ENCODE data around the gene TMCO1.
"Not testable (repeated sequence)": the region's sequence is repeated elsewhere in the genome, so short reads cannot be mapped to it uniquely, and the experiment has no call there.

Gene TMCO1

DNA sequence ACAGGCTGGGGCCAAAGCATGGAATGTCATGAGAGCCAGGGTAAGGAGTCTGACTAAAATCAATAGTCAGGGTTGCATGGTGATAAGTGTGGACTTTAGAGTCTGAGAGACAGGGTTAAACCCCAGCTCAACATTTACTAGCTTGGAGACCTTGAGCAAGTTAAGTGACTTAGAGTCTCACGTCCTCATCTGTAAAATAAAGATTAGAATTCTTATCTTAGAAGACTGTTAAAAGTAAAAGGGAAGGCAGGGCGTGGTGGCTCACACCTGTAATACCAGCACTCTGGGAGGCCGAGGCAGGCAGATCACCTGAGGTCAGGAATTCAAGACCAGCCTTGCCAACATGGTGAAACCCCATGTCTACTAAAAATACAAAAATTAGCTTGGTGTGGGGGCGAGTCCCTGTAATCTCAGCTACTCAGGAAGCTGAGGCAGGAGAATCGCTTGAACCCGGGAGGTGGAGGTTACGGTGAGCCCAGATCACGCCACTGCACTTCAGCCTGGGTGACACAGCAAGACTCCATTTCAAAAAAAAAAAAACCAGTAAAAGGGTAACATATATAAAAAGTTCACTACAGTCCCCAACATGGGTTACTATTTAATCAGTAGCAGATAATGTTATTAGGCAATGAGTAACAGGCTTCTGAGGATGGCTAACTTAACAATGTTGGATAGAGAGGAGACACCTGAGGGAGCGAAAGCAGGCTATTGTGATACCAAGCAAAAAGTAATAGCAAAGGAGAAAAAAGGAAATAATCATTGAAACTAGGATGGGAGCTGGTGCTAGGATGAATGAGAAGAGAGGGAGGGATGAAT, 20.8 kb downstream of the TMCO1 start:
- DNase-seq (ENCODE audit: low spot score), result no peak

DNA sequence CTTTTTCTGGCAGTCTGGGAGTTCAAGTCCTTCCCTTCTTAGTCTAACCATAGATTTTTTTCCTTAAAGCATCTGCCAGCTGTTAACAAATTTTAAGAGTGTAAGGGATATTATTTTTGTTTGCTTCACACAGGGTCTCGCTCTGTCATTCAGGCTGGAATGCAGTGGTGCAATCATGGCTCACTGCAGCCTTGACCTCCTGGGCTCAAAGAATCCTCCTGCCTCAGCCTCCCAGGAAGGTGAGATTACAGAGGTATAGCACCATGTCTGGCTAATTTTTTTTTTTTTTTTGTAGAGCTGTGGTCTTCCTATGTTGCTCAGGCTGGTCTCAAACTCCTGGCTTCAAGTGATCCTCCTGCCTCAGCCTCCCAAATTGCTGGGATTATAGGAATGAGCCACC, 23.8 kb downstream of the TMCO1 start:
- DNase-seq (ENCODE audit: low spot score), result not testable (repeated sequence)

DNA sequence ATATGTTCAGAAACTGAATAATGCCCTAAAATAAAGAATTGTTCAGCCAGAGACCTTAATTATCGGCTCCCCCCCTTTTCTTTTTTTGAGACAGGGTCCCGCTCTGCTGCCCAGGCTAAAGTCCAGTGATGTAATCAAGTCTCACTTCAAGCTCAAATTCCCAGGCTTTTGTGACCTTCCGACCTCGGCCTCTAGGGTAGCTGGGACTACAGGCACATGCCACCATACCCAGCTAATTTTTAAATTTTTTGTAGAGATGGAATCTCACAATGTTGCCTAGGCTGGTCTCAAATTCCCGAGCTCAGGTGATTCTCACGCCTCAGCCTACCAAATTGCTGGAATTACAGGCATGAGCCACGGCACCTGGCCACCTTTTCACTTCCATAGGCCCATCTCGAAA, 26.5 kb downstream of the TMCO1 start:
- DNase-seq (ENCODE audit: low spot score), result no peak

DNA sequence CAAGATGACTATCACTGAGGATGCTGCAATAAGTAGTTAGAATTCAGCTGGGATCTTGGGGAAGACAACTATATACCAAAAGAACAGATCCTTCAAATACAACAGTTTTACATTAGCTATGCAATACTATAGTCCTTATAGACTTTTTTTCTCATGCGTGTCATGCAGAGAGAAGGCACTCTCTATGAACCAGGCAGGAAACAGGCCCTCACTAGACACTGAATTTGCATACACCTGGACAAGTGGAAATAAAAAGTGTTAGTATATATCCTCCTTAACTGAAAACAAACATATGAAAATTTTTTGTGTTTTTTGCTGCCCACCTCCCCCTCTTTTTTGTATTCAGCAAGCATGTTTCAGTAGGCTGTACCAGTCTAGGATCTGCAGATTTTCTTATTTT, 29.9 kb downstream of the TMCO1 start:
- DNase-seq (ENCODE audit: low spot score), result no peak

DNA sequence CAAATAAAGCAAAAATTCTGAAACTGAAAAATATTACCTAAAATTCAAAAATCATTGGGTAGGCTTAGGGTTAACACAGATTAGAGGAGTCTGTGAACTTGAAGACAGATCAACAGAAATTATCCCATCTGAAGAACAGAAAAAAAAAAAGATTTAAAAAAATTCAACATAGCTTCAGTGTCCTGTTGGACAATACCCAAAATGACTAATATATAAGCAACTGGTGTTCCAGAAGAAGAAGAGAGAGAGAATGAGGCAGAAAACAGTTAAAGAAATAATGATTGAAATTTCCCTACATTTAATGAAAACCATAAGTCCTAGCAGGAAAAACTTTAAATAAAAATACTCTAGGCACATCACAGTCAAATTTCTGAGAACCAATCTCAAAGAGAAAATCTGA, 31.5 kb downstream of the TMCO1 start:
- DNase-seq (ENCODE audit: low spot score), result no peak

DNA sequence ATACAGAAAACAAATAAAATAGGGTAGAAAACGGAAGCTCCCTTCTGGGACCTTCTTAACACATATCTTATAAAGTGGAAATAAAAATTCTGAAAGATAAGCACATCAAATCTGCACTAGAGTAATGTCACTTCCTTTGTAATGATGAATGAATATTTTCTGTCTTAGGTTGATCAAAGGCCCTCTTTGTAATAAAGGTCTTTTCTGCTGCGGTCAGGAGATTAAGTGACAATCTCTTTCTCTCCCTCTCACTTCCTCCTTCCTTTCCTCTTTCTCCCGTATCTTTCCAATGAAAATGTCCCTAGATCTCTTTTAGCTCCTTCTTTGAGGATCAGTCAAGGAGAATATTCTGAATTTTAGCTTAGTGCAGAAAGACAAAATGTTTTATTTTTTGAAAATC, 33.8 kb downstream of the TMCO1 start:
- DNase-seq (ENCODE audit: low spot score), result peak; percentile 78

GRCh38 chr1:165726841-165727240, 41.8 kb downstream of the TMCO1 start:
- DNase-seq (ENCODE audit: low spot score), result no peak

DNA sequence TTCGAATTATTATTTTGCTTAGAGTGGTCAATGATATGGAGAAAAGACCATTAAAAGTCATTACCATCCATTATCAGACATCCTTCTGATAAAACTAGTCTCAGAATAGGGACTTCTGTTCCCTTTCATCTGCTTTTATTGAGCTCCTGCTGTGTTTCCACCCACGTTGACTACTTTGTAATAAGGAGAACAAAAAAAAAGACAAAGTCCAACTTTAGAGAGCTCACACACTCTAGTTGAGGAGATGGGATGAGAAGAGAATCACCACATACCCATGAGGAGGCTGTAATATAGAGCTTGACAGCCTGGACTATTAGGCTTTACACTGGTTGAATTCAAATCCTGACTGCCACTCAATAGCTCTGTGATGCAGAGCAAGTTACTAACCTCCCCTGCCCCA, 42.5 kb downstream of the TMCO1 start:
- no peak for DNase-seq (ENCODE audit: low spot score)

DNA sequence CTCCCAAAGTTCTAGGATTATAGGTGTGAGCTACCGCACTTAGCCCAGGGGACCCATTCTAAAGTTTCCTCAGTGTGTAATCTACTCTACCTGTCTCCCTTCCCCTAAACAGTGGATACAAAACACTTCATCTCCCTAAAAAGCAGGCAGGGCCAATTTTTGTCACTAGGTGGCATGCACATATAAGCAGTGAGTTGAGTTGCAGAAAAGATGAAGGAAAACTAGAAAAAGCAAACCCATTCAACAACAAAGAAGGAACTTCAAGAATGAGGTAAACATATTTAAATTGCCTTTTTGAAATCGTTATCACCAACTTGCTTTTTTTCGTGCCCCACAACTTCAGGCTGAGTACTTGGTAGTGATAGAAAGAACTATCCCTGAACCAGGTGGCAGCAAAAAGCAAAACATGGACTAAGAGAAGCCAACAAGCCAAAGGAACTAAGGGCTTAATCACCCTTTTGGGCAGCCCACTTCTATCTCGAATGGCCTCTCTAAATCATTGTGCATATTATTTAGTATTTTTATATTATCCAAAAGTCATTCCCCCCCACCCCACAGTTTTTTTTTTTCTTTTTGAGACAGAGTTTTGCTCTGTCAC, 50.7 kb downstream of the TMCO1 start:
- peak; percentile 70 for DNase-seq (ENCODE audit: low spot score)

DNA sequence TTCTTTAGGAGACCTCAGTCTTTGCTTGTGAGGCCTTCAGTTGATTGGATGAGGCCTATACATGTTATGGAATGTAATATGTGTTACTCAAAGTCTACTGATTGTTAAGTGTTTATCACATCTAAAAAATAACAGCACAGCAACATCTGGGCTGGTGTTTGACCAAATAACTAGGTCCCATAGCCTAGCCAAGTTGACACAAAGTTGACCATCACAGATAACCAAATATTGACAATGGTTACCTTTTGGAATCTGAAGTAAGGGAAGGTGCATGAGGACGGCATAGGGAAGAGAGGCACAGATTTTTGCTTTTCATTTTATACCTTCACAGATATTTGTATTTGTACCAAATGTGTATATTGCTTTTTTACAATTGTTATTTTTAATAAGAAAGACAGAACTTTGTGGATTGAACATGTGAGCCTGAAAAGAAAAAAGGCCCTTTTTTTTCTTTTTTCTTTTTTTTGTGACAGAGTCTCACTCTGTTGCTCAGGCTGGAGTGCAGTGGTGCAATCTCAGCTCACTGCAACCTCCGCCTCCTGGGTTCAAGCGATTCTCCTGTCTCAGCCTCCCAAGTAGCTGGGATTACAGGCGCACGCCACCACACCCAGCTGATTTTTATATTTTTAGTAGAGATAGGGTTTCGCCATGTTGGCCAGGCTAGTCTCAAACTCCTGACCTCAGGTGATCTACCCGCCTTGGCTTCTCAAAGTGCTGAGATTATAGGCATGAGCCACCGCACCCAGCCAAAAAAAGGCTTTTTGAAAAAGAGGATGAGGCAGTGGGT, 52.2 kb downstream of the TMCO1 start:
- DNase-seq (ENCODE audit: low spot score), result not testable (repeated sequence)

DNA sequence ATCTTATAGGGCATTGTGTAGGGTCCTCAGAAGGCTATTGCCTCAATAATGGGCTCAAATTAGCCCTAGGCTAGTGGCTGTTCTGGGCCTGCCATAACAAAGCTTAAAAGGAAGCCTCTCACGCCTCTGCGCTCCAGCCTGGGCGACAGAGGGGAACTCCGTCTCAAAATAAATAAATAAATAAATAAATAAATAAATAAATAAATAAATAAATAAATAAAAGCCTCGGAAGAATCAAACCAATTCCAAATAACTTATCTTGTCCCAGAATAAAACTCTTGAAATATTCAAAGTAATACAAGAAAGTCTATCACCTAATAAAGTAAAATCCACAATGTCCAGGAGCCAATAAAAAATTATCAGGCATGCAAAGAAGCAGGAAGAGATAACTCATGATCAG, 55.9 kb downstream of the TMCO1 start:
- no peak for DNase-seq (ENCODE audit: low spot score)

DNA sequence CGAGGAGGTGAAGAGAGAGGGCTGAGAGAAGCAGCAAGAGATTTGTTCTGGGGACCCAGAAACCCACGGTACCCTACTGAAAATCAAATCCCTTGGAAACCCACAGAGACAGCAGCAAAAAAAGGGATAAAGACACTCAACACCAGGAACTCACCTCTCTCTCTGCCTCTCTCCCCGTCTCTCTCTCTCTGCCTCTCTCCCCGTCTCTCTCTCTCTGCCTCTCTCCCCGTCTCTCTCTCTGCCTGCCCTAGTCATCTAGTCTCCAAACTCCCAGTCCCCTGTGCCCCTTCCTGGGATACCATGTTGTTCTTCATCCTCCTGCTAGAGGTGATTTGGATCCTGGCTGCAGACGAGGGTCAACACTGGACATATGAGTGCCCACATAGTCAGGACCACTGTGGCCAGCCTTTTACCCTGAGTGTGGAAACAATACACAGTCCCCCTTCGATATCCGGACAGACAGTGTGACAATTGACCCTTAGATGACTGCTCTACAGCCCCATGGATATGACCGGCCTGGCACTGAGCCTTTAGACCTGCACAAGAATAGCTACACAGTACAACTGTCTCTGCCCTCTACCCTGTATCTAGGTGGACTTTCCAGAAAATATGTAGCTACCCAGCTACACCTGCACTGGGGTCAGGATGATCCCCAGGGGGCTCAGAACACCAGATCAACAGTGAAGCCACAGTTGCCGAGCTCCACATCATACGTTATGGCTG, 60.5 kb downstream of the TMCO1 start:
- no peak for DNase-seq (ENCODE audit: low spot score)

GRCh38 chr1:165703648-165704047, 65.0 kb downstream of the TMCO1 start:
- DNase-seq (ENCODE audit: low spot score), result no peak

- DNase-seq (ENCODE audit: low spot score), result not testable (repeated sequence)
These were observed 66.7 kb downstream of the TMCO1 start for GRCh38 chr1:165701922-165702321.

- DNase-seq (ENCODE audit: low spot score), result peak; percentile 63
These were observed 69.1 kb downstream of the TMCO1 start for GRCh38 chr1:165699577-165699976.

DNA sequence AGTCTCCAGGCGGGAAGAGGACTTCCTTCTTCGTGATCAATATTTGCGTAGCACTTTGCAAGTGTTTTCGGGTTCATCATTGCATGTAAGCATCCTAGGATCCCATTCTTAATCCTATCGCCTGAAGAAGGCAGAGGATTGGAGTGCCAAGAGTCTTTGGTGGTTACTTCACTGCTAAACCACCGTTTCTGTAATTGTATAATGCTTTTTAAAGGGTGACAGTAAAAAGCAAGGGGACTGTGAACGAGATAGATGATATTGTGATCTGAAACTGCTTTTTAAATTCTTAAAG, 70.0 kb downstream of the TMCO1 start:
- DNase-seq (ENCODE audit: low spot score), result no peak

GRCh38 chr1:165697881-165698760, 70.5 kb downstream of the TMCO1 start, which contains the start of gene ALDH9A1:
TSS of gene ALDH9A1 (minus strand) at chr1:165698562. CDS start at chr1:165698558, 4 bp downstream.
- peak; percentile 89 for DNase-seq (ENCODE audit: low spot score)

DNA sequence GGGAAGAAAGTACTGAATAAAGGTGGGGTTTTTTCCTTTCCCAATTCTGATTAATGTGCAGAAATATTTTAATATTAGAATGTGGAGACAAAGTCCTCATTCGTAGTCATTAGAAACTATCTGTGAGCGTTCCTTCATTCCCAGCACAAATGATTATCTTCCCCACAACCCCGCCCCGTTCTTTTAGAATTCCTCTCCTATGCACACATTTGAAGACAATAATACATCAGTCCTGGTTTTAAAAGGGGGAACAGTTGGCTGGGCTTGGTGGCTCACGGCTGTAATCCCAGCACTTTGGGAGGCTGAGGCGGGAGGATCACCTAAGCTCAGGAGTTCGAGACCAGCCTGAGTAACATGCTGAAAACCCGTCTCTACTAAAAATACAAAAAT, 71.2 kb downstream of the TMCO1 start:
- DNase-seq (ENCODE audit: low spot score), result no peak

DNA sequence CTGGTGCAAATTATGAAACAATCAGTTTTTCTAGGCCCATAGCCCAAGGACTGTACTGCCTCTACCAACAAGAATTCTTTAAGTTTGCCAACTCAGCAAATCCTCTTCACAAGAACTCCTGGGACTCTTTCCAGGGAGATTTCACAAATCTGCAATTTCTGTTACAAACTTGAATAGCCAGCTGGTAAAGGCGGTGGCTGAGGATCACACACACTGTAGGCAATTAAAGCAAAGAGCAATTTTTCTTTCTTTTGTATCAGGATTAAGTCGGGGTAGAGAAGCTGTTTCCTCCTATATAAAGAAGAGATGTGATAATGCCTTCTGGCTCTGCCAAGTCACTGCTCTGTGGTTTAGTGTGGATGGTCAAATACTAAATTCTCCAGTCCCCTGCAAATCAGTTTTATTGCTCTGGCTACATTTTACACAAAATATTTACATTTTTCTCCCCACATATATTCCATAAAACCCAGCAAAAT, 72.0 kb downstream of the TMCO1 start:
- DNase-seq (ENCODE audit: low spot score), result no peak

GRCh38 chr1:165695031-165695430, 73.6 kb downstream of the TMCO1 start:
- no peak for DNase-seq (ENCODE audit: low spot score)

GRCh38 chr1:165688046-165688445, 80.6 kb downstream of the TMCO1 start:
- DNase-seq (ENCODE audit: low spot score), result no peak

Data from COLO829 (cell line).